HUES64 (cell line): ENCODE measurements around the gene HEATR3.

Source experiments
- H3K27ac ChIP-seq: 2 replicates; pipeline ENCODE4 v1.7.0; 2013; ENCODE audit warnings: low read depth, low read length, inconsistent platforms
- H3K27me3 ChIP-seq: 2 replicates; pipeline ENCODE4 v1.6.1; 2013; ENCODE audit warnings: mild to moderate bottlenecking, low read length; ENCODE audit not compliant: insufficient read depth
- H3K36me3 ChIP-seq: 2 replicates; pipeline ENCODE4 v1.6.1; 2013; ENCODE audit warnings: mild to moderate bottlenecking, low read length; ENCODE audit not compliant: insufficient read depth
- H3K4me1 ChIP-seq: 2 replicates; pipeline ENCODE4 v1.6.1; 2013; ENCODE audit warnings: mild to moderate bottlenecking, low read length, moderate library complexity; ENCODE audit not compliant: insufficient read depth
- H3K4me3 ChIP-seq: 2 replicates; pipeline ENCODE4 v1.5.1; 2013; ENCODE audit warnings: mild to moderate bottlenecking, low read length, moderate library complexity
- H3K9ac ChIP-seq: 2 replicates; pipeline ENCODE4 v1.6.1; 2013; ENCODE audit warnings: mild to moderate bottlenecking, low read depth, low read length
- H3K9me3 ChIP-seq: 2 replicates; pipeline ENCODE4 v1.6.1; 2013; ENCODE audit warnings: low read depth, low read length; ENCODE audit not compliant: insufficient read depth
- WGBS: fragments of 150-250, 120-280 bp; methylation state at CpG from one replicate; pipeline ENCODE4 v1.1.7; 2013; ENCODE audit warnings: missing lambda C conversion rate; 5-methylcytosine and 5-hydroxymethylcytosine counted together

Gene HEATR3

DNA sequence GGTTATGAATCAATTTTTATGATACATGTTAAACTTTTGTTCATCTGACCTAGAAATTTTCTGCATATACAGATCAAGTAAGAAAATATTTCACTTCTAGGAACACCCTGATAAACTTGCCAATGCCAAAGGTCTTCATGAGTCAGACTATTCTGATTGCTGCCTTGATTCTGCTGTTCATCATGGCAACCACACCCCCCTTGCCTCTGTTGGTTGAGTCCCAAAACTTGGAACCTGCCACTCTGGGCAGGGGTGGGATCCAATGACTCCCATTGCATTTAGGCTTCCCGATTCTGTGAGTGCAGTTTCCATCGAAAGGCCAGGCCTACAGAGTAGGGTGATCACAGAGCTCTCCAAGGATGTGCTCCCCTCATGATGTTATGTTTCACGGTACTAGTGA lies 71.5 kb downstream of the HEATR3 start:
- no peaks in the 10 kb centered on the region for H3K27me3 ChIP-seq
- no peak overlapping the region for H3K27ac ChIP-seq
- no peak overlapping the region for H3K4me3 ChIP-seq
- H3K4me1 ChIP-seq = no peaks in the 10 kb centered on the region
- no peaks in the 10 kb centered on the region for H3K9me3 ChIP-seq
- H3K36me3 ChIP-seq = no peaks in the 10 kb centered on the region
- 97% methylated on average over 3 of the region's 3 CpGs for WGBS
- no peak overlapping the region for H3K9ac ChIP-seq

DNA sequence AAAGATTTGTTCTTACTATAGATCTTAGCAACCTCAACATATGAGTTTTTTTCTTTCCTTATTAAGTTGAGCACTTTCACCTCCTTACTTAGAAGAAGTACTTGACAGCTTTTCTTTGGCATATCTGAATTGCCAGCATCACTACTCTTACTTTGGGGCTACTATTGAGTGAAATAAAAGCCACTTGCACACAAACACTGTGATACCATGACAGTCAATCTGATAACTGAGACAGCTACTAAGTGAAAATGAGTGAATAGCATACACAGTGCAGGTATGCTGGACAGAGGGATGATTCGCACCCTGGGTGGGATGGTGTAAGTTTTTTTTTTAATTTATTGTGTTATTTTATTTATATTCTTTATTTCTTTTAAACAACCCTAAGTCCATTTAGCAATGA lies 73.8 kb downstream of the HEATR3 start:
- H3K9ac ChIP-seq = no peak overlapping the region
- no peaks in the 10 kb centered on the region for H3K27me3 ChIP-seq
- H3K4me1 ChIP-seq = no peaks in the 10 kb centered on the region
- WGBS = 100% methylated on average over 1 of the region's 1 CpG
- H3K4me3 ChIP-seq = no peak overlapping the region
- H3K36me3 ChIP-seq = no peaks in the 10 kb centered on the region
- H3K9me3 ChIP-seq = no peaks in the 10 kb centered on the region
- H3K27ac ChIP-seq = no peak overlapping the region

DNA sequence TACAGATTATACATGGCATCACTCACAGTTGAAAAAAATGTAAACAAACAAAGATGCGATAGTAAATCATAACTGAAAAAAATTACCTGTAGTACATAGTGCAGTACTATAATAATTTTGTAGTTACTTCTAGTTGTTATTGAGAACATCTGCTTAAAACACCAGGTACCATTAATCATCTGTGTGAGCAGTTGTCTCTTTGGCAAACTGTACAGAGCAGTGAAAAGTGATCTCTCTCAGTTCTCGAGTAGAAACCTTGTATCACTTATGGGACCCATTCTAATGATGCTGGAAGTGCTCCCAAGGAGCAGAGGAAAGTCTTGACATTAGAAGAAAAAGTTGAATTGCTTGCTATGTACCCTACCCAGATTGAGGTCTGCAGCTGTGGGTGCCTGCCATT lies 78.4 kb downstream of the HEATR3 start:
- Histone ChIP-seq H3K9ac (no peak overlapping the region), H3K4me1 (no peaks in the 10 kb centered on the region), H3K27me3 (no peaks in the 10 kb centered on the region), H3K36me3 (no peaks in the 10 kb centered on the region), H3K9me3 (no peaks in the 10 kb centered on the region), H3K27ac (no peak overlapping the region), H3K4me3 (no peak overlapping the region)
- 85% methylated on average over 2 of the region's 2 CpGs for WGBS

DNA sequence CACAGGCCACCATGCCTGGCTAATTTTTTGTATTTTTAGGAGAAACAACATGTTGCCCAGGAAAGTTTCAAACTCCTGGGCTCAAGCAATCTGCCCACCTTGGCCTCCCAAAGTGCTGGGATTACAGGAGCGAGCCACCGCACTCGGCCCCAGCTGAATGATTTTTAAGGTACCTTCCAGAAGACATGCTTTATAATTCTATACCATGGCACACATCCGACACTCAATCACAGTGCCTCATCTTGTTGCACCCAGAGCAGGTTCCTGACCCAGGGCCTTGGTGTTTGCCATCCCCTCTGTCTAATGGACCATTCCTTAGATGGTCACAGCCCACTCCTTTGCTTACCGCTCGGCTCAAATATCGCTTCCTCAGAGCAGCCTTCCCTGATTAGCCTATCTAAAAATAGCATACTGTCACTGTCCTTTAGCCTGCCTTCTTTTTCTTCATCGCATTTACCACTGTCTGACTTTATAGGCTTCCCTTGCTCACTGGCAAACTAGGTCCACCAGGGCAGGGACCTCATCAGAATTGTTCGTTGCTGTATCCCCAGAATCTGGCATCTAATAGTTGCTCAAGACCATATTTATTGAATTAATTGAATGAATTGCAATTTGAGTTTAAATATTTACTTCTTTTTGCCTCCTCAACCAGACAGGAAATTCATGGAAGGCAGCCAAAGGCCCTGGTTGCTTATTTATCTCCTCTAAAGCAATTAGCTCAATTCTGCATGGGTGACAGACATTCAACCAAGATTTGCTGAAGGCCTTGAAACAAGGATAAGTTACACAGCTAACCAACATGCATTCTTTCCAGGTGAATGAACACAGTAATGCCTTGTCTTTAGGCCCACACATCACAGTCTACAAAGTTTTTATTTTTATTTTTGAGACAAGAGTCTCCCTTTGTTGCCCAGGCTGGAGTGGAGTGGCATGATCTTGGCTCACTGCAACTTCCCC lies 81.0 kb downstream of the HEATR3 start:
- no peaks in the 10 kb centered on the region for H3K9me3 ChIP-seq
- no peak overlapping the region for H3K4me3 ChIP-seq
- H3K36me3 ChIP-seq = no peaks in the 10 kb centered on the region
- peaks cover 5% of the 10 kb centered on the region; the same call in 1 of the 2 replicates for H3K27me3 ChIP-seq
- H3K4me1 ChIP-seq = no peaks in the 10 kb centered on the region
- WGBS = 90% methylated on average over 9 of the region's 9 CpGs
- no peak overlapping the region for H3K9ac ChIP-seq
- H3K27ac ChIP-seq = no peak overlapping the region

DNA sequence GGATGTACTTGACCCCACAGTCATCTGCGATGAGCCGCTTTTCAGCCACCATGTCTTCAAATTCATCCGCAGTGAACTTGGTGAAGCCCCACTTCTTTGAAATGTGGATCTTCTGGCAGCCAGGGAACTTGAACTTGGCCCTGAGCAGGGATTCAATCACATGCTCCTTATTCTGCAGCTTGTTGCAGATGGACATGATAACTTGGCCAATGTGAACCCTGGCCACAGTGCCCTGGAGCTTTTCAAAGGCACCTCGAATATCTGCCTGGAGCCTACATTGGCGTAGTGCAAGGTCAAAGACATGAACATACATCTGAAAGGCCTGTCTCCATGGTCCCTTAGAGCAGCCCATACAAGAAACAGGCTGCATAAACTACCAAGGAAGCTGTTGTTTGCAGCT lies 85.6 kb downstream of the HEATR3 start:
- Histone ChIP-seq H3K9me3 (no peaks in the 10 kb centered on the region), H3K4me1 (peaks cover 14% of the 10 kb centered on the region), H3K27ac (no peak overlapping the region), H3K9ac (no peak overlapping the region), H3K27me3 (peaks cover 6% of the 10 kb centered on the region; the same call in 1 of the 2 replicates), H3K36me3 (no peaks in the 10 kb centered on the region), H3K4me3 (no peak overlapping the region)
- 95% methylated on average over 5 of the region's 5 CpGs for WGBS

DNA sequence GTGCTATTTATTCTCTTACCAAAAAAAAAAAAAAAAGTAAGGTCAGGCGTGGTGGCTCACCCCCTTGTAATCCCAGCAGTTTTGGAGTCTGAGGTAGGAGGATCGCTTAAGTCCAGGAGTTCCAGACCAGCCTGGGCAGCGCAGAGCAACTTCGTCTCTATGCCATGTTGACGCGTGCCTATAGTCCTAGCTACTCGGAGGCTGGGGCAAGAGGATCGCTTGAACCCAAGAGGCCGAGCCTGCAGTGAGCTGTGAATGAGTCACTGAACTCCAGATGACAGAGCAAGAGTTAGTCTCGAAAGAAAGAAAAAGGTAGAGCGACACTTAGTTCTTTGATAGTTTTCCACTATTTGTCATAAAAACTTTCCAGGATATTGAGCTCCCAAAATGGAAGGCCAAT lies 86.0 kb downstream of the HEATR3 start:
- peaks cover 14% of the 10 kb centered on the region for H3K4me1 ChIP-seq
- no peak overlapping the region for H3K27ac ChIP-seq
- H3K9ac ChIP-seq = no peak overlapping the region
- no peaks in the 10 kb centered on the region for H3K36me3 ChIP-seq
- WGBS = 95% methylated on average over 11 of the region's 11 CpGs
- H3K27me3 ChIP-seq = peaks cover 6% of the 10 kb centered on the region; the same call in 1 of the 2 replicates
- H3K9me3 ChIP-seq = no peaks in the 10 kb centered on the region
- H3K4me3 ChIP-seq = peak overlapping the region; percentile 84

DNA sequence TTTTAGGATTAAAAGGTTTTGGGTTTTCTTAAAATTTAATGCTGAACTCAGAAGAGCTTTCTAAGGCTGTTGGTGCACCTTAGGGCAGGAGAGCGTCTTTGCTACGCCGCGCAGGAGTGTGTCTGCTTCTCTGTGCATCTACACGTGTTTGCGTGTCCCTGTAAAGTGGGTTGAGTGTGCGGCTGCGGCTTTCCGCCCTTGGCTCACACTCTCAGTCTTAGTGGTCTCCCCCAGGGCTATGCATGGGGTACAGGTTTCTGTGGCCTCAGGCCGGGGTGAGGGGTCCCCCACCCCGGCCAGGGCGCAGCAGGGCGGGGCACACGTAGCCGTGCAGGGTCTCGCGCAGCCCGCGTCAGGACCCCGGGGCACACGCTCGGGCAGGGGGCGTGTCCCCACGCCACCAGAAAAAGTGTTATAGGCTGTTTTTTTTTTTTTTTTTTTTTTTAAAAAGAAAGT lies 86.6 kb downstream of the HEATR3 start:
- peak overlapping the region; percentile 97 for H3K9ac ChIP-seq
- H3K9me3 ChIP-seq = no peaks in the 10 kb centered on the region
- H3K27me3 ChIP-seq = peaks cover 6% of the 10 kb centered on the region; the same call in 1 of the 2 replicates
- WGBS = 3% methylated on average over 24 of the region's 24 CpGs
- H3K4me1 ChIP-seq = peaks cover 14% of the 10 kb centered on the region
- peak overlapping the region; percentile 84 for H3K4me3 ChIP-seq
- H3K27ac ChIP-seq = peak overlapping the region; percentile 93
- no peaks in the 10 kb centered on the region for H3K36me3 ChIP-seq

DNA sequence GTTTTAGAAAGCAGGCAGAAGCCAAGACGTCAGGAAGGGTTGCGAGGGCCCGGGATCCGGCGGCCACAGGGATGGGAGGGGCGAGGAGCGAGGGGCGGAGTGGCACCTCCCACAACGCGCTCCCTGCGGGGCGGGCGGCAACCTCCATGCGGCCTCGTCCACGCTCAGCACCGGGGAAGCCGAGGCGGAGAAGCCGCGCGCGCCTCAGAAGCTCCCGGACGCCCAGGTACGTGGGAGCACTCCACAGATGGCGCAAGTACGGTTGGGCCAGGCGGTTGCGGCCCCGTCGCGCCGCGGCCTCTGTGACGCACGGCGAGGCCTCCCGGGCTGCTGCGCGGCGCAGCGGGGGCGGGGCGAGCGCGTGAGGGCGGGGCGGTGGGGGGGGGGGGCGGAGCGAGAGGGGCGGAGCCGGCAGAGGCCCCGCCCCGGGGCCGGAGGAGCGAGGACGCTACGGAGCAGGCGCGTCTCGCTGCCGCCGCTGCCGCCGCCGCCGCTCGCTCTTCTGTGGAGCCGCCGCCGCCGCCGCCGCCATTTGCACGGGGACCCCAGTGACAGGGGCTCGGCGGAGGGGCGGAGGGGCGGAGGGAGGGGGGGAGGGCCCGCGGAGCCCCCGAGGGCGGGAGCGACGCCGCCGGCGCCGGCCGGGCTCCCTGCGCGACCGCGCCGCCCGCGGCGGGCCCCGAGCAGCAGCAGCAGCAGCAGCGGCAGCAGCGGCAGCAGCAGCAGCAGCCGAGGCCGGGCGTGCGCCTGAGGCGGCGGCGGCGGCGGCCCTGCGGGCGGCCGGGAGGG lies 87.2 kb downstream of the HEATR3 start, which contains the start of gene TENT4B:
Gene TENT4B, plus strand, starts transcription at position 500 of the 789 bp plus-strand sequence. CDS start 316 bp downstream, outside the sequence.
- no peaks in the 10 kb centered on the region for H3K9me3 ChIP-seq
- WGBS = under 1% methylated on average over 99 of the region's 114 CpGs

DNA sequence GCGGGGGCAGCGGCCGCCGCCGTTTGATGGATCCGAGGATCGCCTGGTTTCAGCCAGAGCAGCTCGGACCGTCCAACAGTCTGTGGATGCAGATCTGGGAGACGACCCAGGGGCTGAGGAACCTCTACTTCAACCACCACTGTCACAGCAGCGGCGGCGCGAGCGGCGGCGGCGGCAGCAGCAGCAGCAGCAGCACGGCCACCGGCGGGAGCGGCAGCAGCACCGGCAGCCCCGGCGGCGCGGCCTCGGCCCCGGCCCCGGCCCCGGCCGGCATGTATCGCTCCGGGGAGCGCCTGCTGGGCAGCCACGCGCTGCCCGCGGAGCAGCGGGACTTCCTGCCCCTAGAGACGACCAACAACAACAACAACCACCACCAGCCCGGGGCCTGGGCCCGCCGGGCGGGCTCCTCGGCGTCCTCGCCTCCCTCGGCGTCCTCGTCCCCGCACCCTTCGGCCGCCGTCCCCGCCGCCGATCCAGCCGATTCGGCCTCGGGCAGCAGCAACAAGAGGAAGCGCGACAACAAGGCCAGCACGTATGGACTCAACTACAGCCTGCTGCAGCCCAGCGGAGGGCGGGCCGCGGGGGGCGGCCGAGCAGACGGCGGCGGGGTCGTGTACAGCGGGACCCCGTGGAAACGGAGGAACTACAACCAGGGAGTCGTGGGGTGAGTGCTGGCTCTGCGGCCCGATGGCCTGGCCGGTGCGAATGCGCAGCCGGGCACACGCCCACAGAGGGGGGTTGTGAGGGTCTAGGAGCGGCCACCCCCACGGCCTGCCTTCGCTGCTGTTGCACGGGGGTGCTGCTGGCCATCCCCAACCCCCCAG lies 88.0 kb downstream of the HEATR3 start:
- Histone ChIP-seq H3K9me3 (no peaks in the 10 kb centered on the region), H3K36me3 (no peaks in the 10 kb centered on the region), H3K9ac (peak overlapping the region; percentile 75), H3K4me3 (peak overlapping the region; percentile 79), H3K27me3 (peaks cover 6% of the 10 kb centered on the region; the same call in 1 of the 2 replicates), H3K4me1 (peaks cover 14% of the 10 kb centered on the region), H3K27ac (no peak overlapping the region)
- under 1% methylated on average over 89 of the region's 89 CpGs for WGBS

More for the DNA sequence above, 87.2 kb downstream of the HEATR3 start, which contains the start of gene TENT4B:
- no peaks in the 10 kb centered on the region for H3K36me3 ChIP-seq
- peaks cover 6% of the 10 kb centered on the region; the same call in 1 of the 2 replicates for H3K27me3 ChIP-seq
- peak within 1 kb of the TSS; percentile 84 for H3K4me3 ChIP-seq
- H3K4me1 ChIP-seq = peaks cover 14% of the 10 kb centered on the region
- peak within 1 kb of the TSS; percentile 97 for H3K9ac ChIP-seq
- H3K27ac ChIP-seq = peak within 1 kb of the TSS; percentile 93

DNA sequence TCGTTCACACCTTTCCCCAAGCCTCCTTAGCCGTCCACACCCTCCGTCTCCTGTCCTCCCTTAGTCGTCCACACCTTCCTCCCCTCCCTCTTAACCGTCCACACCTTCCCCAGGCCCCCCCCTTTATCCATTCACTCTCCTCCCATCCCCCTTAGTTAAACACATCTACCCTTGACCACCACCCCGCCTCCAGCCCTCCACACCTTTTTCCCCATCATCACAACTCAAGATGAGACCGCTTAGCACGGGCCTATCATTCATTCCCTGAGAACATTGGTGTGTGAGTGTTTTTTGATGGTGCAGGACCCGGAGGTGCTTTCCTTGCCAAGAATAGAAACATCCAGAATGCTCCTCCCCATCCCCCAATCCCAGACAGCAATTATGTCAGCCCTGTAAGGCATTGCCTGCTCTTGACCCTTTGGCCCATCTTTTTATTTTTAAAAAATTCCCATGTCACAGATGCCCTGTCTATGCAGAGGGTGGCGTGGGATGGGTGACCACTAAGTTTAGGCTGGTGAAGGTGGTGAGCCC lies 88.7 kb downstream of the HEATR3 start:
- Histone ChIP-seq H3K9me3 (no peaks in the 10 kb centered on the region), H3K9ac (peak overlapping the region; percentile 75), H3K4me3 (peak overlapping the region; percentile 79), H3K27me3 (peaks cover 6% of the 10 kb centered on the region; the same call in 1 of the 2 replicates), H3K36me3 (no peaks in the 10 kb centered on the region), H3K27ac (no peak overlapping the region), H3K4me1 (peaks cover 14% of the 10 kb centered on the region)
- 14% methylated on average over 9 of the region's 10 CpGs for WGBS
